ENCODE results near the gene ZNF778. TPM values are rescaled to one million over a fixed set of nuclear protein-coding genes. Genes with fewer than 3 reads are reported as not detected.

ZNF778 gene
- total and polyA plus RNA-seq, 2 of the 13 experiments (the other 11 are each of a cell fraction or from before 2014, with no cell fraction given): 3.8 to 7.2 TPM

- TF ChIP-seq ZFY (CRISPR knock-in tag; IDR thresholded peaks at IDR 0.05) (0 out of 2 replicates have a peak, but pooled peaks have one; percentile 12), TRIM24 (CRISPR knock-in tag; IDR thresholded peaks at IDR 0.05) (no peak), ZSCAN12 (CRISPR knock-in tag; IDR thresholded peaks at IDR 0.05) (no peak), ZNF761 (CRISPR knock-in tag; conservative IDR thresholded peaks at IDR 0.05) (no peak; the same call in 1 of the 2 replicates), CBX5 (CRISPR knock-in tag; IDR thresholded peaks at IDR 0.05; ENCODE audit: borderline replicate concordance) (peak; percentile 39; the same call in 1 of the 2 replicates), MIER3 (CRISPR knock-in tag; IDR thresholded peaks at IDR 0.05; ENCODE audit: borderline replicate concordance) (no peak; the same call in 1 of the 2 replicates), SIN3B (IDR thresholded peaks at IDR 0.05; ENCODE audit: low read length) (no peak), ADNP (CRISPR knock-in tag; IDR thresholded peaks at IDR 0.05) (no peak), MYPOP (CRISPR knock-in tag; IDR thresholded peaks at IDR 0.05) (no peak), ZNF639 (CRISPR knock-in tag; conservative IDR thresholded peaks at IDR 0.05) (no peak), MYNN (CRISPR knock-in tag; IDR thresholded peaks at IDR 0.05; ENCODE audit: low read depth) (no peak), ZFP36L1 (CRISPR knock-in tag; IDR thresholded peaks at IDR 0.05) (no peak), POLR2A (IDR thresholded peaks at IDR 0.05; ENCODE audit: insufficient read depth in 1 of 2, low read depth in 2 of 2, low read length in 2 of 2) (0 out of 4 replicates have a peak, but pooled peaks of 1 of the 2 experiments have one; percentile 13), ZNF501 (CRISPR knock-in tag; IDR thresholded peaks at IDR 0.05) (no peak; the same call in 1 of the 2 replicates), MLXIP (CRISPR knock-in tag; IDR thresholded peaks at IDR 0.05; ENCODE audit: borderline replicate concordance) (no peak), ZNF713 (CRISPR knock-in tag; IDR thresholded peaks at IDR 0.05) (no peak), PHF8 (CRISPR knock-in tag; IDR thresholded peaks at IDR 0.05) (no peak), TCF12 (IDR thresholded peaks at IDR 0.05) (no peak), TCF12 (CRISPR knock-in tag; IDR thresholded peaks at IDR 0.05) (no peak), GABPA (IDR thresholded peaks at IDR 0.05; ENCODE audit: low read depth, low read length) (no peak), GABPA (CRISPR knock-in tag; IDR thresholded peaks at IDR 0.05; ENCODE audit: low read depth) (peak; percentile 74), AHR (CRISPR knock-in tag; IDR thresholded peaks at IDR 0.05) (no peak), ZBTB21 (CRISPR knock-in tag; IDR thresholded peaks at IDR 0.05) (no peak), FOXP4 (CRISPR knock-in tag; IDR thresholded peaks at IDR 0.05) (0 out of 2 replicates have a peak, but pooled peaks have one; percentile 26), ZNF160 (CRISPR knock-in tag; IDR thresholded peaks at IDR 0.05) (no peak), ZNF333 (CRISPR knock-in tag; IDR thresholded peaks at IDR 0.05; ENCODE audit: borderline replicate concordance) (no peak), POGZ (CRISPR knock-in tag; IDR thresholded peaks at IDR 0.05) (no peak), SALL1 (CRISPR knock-in tag; IDR thresholded peaks at IDR 0.05) (peak; percentile 95)
Measured at GRCh38 chr16:89232107-89232506, 14.6 kb downstream of the ZNF778 start (continued).

All from HepG2 (cell line).